Measurements from ENCODE around the gene KAZN. TPM values are rescaled to one million over a fixed set of nuclear protein-coding genes. Genes with fewer than 3 reads are reported as not detected.

Gene KAZN
- total and polyA plus RNA-seq, 11 donors: 0.65 to 6.5 (median 2.3) TPM

GRCh38 chr1:15063783-15064182, 465.3 kb downstream of the KAZN start:
- TF ChIP-seq, protein P1, sequence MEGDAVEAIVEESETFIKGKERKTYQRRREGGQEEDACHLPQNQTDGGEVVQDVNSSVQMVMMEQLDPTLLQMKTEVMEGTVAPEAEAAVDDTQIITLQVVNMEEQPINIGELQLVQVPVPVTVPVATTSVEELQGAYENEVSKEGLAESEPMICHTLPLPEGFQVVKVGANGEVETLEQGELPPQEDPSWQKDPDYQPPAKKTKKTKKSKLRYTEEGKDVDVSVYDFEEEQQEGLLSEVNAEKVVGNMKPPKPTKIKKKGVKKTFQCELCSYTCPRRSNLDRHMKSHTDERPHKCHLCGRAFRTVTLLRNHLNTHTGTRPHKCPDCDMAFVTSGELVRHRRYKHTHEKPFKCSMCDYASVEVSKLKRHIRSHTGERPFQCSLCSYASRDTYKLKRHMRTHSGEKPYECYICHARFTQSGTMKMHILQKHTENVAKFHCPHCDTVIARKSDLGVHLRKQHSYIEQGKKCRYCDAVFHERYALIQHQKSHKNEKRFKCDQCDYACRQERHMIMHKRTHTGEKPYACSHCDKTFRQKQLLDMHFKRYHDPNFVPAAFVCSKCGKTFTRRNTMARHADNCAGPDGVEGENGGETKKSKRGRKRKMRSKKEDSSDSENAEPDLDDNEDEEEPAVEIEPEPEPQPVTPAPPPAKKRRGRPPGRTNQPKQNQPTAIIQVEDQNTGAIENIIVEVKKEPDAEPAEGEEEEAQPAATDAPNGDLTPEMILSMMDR (IDR thresholded peaks at IDR 0.05): no peak
- TF ChIP-seq POLR2A (IDR thresholded peaks at IDR 0.05): no peak
- WGBS, 4 donors: 94 to 99% (median 97%) methylated on average over 6 to 7 of the region's 7 CpGs
- no peaks in the 10 kb centered on the region for H3K27me3 ChIP-seq
- peaks cover 0 to 14% (median 1%) of the 10 kb centered on the region in 12 donors for H3K9me3 ChIP-seq
- H3K4me1 ChIP-seq: no peaks in the 10 kb centered on the region
- no peak overlapping the region for H3K27ac ChIP-seq
- DNase-seq: peak in 1 of 5 donors; percentile 53
- intact Hi-C loops (cut with DNase I): no loop called here
- H3K36me3 ChIP-seq: peaks cover 0 to 6% (median 0%) of the 10 kb centered on the region in 9 donors
- H3K4me3 ChIP-seq: no peak overlapping the region
- no peak for ATAC-seq

GRCh38 chr1:15064217-15064929, 465.9 kb downstream of the KAZN start:
- intact Hi-C loops (cut with DNase I): no loop called here
- no peaks in the 10 kb centered on the region for H3K27me3 ChIP-seq
- peaks cover 0 to 6% (median 0%) of the 10 kb centered on the region in 9 donors for H3K36me3 ChIP-seq
- ATAC-seq: no peak
- no peak overlapping the region for H3K27ac ChIP-seq
- H3K4me3 ChIP-seq: no peak overlapping the region
- TF ChIP-seq POLR2A (IDR thresholded peaks at IDR 0.05): no peak
- TF ChIP-seq, protein P1 (IDR thresholded peaks at IDR 0.05): no peak
- H3K4me1 ChIP-seq: no peaks in the 10 kb centered on the region
- 90 to 94% (median 94%) methylated on average over 15 of the region's 15 CpGs for WGBS, 4 donors
- DNase-seq: peak in 1 of 5 donors; percentile 33
- peaks cover 0 to 14% (median 1%) of the 10 kb centered on the region in 12 donors for H3K9me3 ChIP-seq

GRCh38 chr1:15065291-15065690, 466.8 kb downstream of the KAZN start:
- Histone ChIP-seq H3K27me3 (no peaks in the 10 kb centered on the region), H3K4me1 (no peaks in the 10 kb centered on the region), H3K9me3 (peaks cover 0 to 14% (median 1%) of the 10 kb centered on the region in 12 donors), H3K36me3 (peaks cover 0 to 6% (median 0%) of the 10 kb centered on the region in 9 donors), H3K4me3 (no peak overlapping the region), H3K27ac (no peak overlapping the region)
- intact Hi-C loops (cut with DNase I): loop anchor here in 1 of 10 donors (5.0 kb wide), 1 partner anchor 1338 kb away; no protein-coding TSS in a partner anchor
- DNase-seq (peak in 1 of 5 donors; percentile 22), ATAC-seq (no peak)
- WGBS, 4 donors: 87 to 94% (median 89%) methylated on average over 7 of the region's 7 CpGs
- no peak for TF ChIP-seq POLR2A (IDR thresholded peaks at IDR 0.05)
- TF ChIP-seq, protein P1 (IDR thresholded peaks at IDR 0.05): no peak

DNA sequence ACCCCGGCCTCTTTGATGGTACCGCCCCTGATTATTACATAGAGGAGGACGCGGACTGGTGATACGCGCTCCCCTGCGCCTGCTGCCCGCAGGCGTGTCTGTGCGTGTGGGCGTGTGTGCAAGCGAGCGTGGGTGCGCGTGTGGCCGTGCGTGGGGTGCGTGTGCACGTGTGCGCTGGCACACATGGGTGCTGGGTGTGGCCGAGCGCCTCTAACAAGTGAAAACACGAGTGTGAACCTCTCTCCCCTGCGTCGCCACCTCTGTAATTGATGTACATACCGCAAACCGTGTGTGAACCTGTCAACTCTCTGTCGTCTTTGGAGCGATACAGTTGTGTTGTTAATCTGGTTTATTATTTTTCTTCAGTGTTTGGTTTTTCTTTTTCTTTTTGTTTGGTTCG, 467.3 kb downstream of the KAZN start:
- Histone ChIP-seq H3K9me3 (peaks cover 0 to 14% (median 1%) of the 10 kb centered on the region in 12 donors), H3K4me1 (no peaks in the 10 kb centered on the region), H3K27me3 (no peaks in the 10 kb centered on the region), H3K27ac (no peak overlapping the region), H3K4me3 (no peak overlapping the region), H3K36me3 (peaks cover 0 to 6% (median 0%) of the 10 kb centered on the region in 9 donors)
- no peak for TF ChIP-seq POLR2A (IDR thresholded peaks at IDR 0.05)
- TF ChIP-seq, protein P1 (IDR thresholded peaks at IDR 0.05): no peak
- WGBS, 4 donors: 91 to 96% (median 94%) methylated on average over 30 of the region's 30 CpGs
- intact Hi-C loops (cut with DNase I): loop anchor here in 1 of 10 donors (5.0 kb wide), 1 partner anchor 1338 kb away; no protein-coding TSS in a partner anchor
- DNase-seq: no peak
- ATAC-seq: no peak
